Neutrophil (primary cell): ENCODE data around the gene ADRA2B.

Source experiments
- H3K27ac ChIP-seq: fragments of 200-600 bp; sonication (generic); 2 replicates; pipeline ENCODE4 v1.5.1; 2016; ENCODE audit warnings: mild to moderate bottlenecking, moderate library complexity
- H3K27me3 ChIP-seq: fragments of 200-600 bp; sonication (generic); 2 replicates; pipeline ENCODE4 v1.6.0; 2016; ENCODE audit warnings: mild to moderate bottlenecking
- H3K36me3 ChIP-seq: fragments of 200-600 bp; sonication (generic); 2 replicates; pipeline ENCODE4 v1.5.1; 2017
- H3K4me1 ChIP-seq, 2 experiments: fragments of 200-600 bp in 1 of 2; sonication (generic) in 1 of 2; 1 replicate in 1 of 2; 2 replicates in 1 of 2; pipeline versions ENCODE4 v1.5.1 to v1.6.1; 2013 to 2016; ENCODE audit warnings: low read depth in 1 of 2, low read length in 1 of 2, mild to moderate bottlenecking in 1 of 2, moderate library complexity in 1 of 2; ENCODE audit not compliant: control insufficient read depth in 1 of 2, insufficient read depth in 1 of 2
- H3K4me3 ChIP-seq, 2 experiments: fragments of 200-600 bp in 1 of 2; sonication (generic) in 1 of 2; 1 replicate in 1 of 2; 2 replicates in 1 of 2; pipeline ENCODE4 v1.5.1; 2013 to 2016; ENCODE audit warnings: low read depth in 1 of 2, low read length in 1 of 2, mild to moderate bottlenecking in 1 of 2, moderate library complexity in 1 of 2
- H3K9me3 ChIP-seq: fragments of 200-600 bp; sonication (generic); 2 replicates; pipeline ENCODE4 v1.5.1; 2016
- CTCF ChIP-seq: fragments of 200-600 bp; sonication (generic); IDR thresholded peaks from 2 replicates; pipeline ENCODE4 v1.5.1; 2016; ENCODE audit warnings: antibody characterized with exemption

ADRA2B gene

GRCh38 chr2:96159084-96159830 is 42.9 kb upstream of the ADRA2B start:
- no peak for TF ChIP-seq CTCF
- H3K27me3 ChIP-seq, result no peaks in the 10 kb centered on the region
- no peak overlapping the region for H3K27ac ChIP-seq
- H3K4me3 ChIP-seq, result no peak overlapping the region
- no peaks in the 10 kb centered on the region for H3K9me3 ChIP-seq
- H3K4me1 ChIP-seq, result peaks cover 6 to 8% of the 10 kb centered on the region in 2 experiments
- no peaks in the 10 kb centered on the region for H3K36me3 ChIP-seq

GRCh38 chr2:96158554-96158940 is 42.2 kb upstream of the ADRA2B start:
- no peak overlapping the region for H3K27ac ChIP-seq
- H3K36me3 ChIP-seq, result no peaks in the 10 kb centered on the region
- H3K9me3 ChIP-seq, result no peaks in the 10 kb centered on the region
- H3K4me3 ChIP-seq, result no peak overlapping the region
- no peaks in the 10 kb centered on the region for H3K27me3 ChIP-seq
- TF ChIP-seq CTCF, result no peak
- H3K4me1 ChIP-seq, result peaks cover 6 to 8% of the 10 kb centered on the region in 2 experiments

- no peaks in the 10 kb centered on the region for H3K27me3 ChIP-seq
- H3K9me3 ChIP-seq, result no peaks in the 10 kb centered on the region
- peaks cover 6 to 8% of the 10 kb centered on the region in 2 experiments for H3K4me1 ChIP-seq
- no peak for TF ChIP-seq CTCF
- H3K27ac ChIP-seq, result no peak overlapping the region
- no peaks in the 10 kb centered on the region for H3K36me3 ChIP-seq
- no peak overlapping the region for H3K4me3 ChIP-seq
Measured at GRCh38 chr2:96157649-96158553, 41.5 kb upstream of the ADRA2B start.

GRCh38 chr2:96156926-96157648 is 40.7 kb upstream of the ADRA2B start:
- H3K36me3 ChIP-seq, result no peaks in the 10 kb centered on the region
- no peaks in the 10 kb centered on the region for H3K9me3 ChIP-seq
- H3K4me1 ChIP-seq, result peaks cover 6 to 8% of the 10 kb centered on the region in 2 experiments
- TF ChIP-seq CTCF, result no peak
- H3K4me3 ChIP-seq, result no peak overlapping the region
- no peak overlapping the region for H3K27ac ChIP-seq
- H3K27me3 ChIP-seq, result no peaks in the 10 kb centered on the region

- Histone ChIP-seq H3K4me3 (no peak overlapping the region), H3K9me3 (no peaks in the 10 kb centered on the region), H3K4me1 (peaks cover 6 to 8% of the 10 kb centered on the region in 2 experiments), H3K36me3 (no peaks in the 10 kb centered on the region), H3K27me3 (no peaks in the 10 kb centered on the region), H3K27ac (no peak overlapping the region)
- no peak for TF ChIP-seq CTCF
Measured at GRCh38 chr2:96156011-96156820, 39.8 kb upstream of the ADRA2B start.
